T follicular helper cell (primary cell): ENCODE measurements around the gene OOEP.
"Not testable (repeated sequence)": the region's sequence is repeated elsewhere in the genome, so short reads cannot be mapped to it uniquely, and the experiment has no call there.

Experiments used
- DNase-seq: peaks from one replicate; pipeline ENCODE4 v3.0.0-alpha.2; 2020; ENCODE audit warnings: low read depth
- total RNA-seq, 2 experiments: gene quantifications; one replicate each; lab custom pipeline; 2026; lab: John Stamatoyannopoulos, UW

OOEP gene
- 0 to 0.04 reads per million in 2 experiments for total RNA-seq

DNA sequence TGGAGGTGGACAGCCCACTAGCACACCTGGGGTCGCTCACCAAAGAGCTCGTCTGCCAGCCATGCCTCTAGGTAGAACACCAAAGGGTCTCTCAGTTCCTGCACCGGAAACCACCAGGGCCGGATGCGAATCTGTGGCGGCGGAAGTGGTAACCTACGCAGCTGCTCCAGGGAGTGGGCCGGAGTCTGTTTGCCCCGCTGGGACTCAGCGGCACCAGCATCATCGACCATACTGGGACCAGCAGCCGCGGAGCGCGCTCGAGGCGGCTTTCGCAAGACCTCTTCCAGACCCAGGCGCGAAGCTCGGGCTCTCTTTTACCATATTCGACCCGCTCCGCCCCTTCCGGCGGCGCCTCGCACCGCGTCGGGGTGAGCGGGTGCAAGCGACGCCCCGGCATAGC lies at the start of gene OOEP:
TSS of gene OOEP (minus strand) at position 335 of the 400 bp plus-strand sequence. CDS start at position 230, 105 bp downstream.
- no peak for DNase-seq

DNA sequence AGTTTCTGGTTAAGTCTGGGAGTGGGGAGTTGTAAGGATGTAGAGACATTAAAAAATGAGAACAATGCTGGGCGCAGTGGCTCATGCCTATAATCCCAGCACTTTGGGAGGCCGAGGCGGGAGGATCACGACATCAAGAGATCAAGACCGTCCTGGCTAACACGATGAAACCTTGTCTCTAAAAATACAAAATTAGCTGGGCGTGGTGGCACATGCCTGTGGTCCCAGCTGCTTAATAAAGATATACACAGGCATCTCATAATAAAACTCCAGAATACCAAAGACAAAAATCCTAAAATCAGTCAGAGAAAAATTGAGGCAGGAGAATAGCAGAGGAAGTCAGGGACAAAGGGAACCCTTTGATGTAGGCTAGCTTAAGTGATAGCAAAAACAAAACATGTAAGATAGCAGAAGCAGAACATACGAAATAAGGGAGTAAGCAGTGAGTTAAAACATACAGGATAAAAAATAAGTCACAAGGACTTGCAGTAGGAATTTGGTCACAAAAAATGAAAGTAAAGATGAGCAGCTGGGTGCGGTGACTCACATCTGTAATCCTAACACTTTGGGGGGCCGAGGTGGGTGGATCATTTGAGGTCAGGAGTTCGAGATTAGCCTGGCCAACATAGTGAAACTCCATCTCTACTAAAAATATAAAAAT lies 48.5 kb upstream of the OOEP start:
- DNase-seq = no peak

DNA sequence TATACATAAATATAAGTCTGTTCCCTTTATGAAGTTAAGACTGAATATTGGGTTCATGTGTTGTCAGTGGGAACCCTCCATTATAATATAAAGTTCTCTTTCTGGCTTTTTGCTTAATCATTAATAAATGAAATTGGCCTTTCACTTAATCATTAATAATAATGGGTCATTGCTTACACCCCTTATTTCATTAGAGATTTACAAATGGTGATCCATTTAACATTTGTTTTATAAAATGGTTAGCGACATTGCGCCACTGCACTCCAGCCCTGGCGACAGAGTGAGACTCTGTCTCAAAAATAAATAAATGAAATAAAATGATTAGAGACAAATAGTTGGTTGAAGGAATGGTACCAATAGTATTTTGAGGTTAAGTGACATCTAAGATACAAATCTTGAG lies 43.4 kb upstream of the OOEP start:
- DNase-seq = no peak

DNA sequence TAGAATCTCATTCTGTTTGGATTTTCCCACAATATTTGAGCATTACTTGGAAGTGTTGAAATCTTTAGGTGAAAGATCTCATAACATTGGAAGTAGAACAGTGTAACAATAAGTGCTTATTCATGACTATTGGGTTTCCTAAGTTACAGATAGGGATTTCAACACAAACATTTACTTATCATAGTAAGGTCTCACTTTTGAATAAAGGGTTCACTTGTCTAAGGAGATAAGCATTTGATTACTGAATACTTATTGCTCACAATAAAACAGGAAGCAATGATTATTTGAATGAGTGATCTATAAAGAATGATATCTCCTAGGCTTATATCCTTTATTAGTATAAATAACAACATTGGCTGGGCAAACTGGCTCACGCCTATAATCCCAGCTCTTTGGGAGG lies 39.7 kb upstream of the OOEP start:
- DNase-seq = no peak

DNA sequence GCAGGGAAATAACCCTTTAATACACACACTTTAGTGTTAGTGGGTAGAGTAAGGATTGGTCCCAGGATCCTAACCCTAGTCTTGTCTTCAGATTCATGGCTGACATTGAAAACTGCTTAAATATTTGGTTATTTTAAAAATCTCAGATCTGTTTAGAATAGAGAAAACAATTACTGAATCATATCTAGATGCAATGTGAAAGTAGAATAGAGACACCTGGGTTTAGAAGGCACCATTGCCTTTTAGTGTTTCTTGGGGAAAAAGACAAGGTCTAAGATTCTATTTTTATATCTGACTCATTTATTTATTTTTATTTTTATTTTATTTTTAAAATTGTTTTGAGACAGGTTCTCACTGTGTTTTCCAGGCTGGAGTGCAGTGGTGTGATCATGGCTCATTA lies 31.0 kb upstream of the OOEP start:
- no peak for DNase-seq

DNA sequence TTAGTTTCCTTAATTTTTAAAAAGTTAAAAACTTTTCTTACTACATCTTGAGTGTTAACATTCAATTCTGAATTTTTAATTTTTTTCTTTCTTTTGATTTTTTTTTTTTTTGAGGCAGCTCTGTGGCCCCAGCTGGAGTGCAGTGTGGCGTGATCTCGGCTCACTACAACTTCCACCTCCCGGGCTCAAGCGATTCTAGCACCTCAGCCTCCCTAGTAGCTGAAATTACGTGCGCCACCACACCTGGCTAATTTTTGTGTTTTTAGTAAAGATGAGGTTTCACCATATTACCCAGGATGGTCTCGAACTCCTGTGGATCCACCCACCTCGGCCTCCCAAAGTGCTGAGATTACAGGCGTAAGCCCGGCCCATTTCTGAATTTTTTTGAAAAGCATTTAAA lies 26.2 kb upstream of the OOEP start:
- DNase-seq = no peak

DNA sequence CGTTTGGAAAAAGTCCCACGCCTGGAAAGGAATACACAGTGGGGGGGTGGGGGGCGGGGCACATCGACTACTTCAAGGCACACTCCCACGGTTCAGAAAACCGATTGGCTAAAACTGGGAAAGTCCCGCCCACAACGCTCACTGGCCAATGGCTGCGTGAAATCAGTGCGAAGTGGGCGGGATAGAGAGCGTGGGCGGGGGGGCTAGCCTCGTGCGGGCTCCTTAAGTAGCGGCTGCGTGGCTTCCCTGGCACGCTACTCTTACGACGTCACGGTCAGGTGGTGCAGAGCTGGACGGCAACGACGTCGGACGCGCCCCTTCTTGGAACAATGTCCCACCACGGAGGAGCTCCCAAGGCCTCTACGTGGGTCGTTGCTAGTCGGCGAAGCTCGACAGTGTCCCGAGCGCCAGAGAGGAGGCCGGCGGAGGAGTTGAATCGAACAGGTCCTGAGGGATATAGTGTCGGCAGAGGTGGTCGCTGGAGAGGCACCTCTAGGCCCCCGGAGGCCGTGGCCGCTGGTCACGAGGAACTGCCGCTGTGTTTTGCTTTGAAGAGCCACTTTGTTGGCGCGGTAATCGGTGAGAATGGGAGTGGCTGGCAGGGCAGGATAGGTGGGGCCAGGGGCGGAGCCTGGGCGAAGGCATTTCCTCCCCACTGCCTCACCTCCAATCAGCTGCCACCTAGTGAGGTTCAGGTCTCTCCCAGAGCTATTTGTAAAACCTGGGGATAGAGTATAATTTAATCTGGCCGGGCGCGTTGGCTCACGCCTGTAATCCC lies 25.1 kb upstream of the OOEP start, which contains the start of gene DDX43:
TSS of gene DDX43 (plus strand) at position 252 of the 778 bp plus-strand sequence. CDS start at position 330, 78 bp downstream.
- peak; percentile 7 for DNase-seq

DNA sequence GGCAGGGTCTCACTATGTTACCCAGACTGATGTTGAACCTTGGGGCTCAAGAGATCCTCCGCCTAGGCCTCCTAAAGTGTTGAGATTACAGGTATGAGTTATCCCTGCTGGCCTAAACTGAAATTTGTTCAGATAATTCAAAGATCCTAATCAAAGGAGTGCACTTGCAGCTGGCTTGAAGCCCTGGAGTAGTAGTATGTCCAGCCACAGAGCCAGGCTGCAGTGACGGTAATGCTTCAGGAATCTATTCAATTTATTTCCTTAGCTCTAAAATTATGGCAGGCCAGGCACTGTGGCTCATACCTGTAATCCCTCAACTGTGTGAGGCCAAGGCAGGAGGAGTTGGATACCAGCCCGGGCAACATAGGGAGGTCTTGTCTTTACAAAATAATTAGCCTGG lies 23.6 kb upstream of the OOEP start:
- no peak for DNase-seq

DNA sequence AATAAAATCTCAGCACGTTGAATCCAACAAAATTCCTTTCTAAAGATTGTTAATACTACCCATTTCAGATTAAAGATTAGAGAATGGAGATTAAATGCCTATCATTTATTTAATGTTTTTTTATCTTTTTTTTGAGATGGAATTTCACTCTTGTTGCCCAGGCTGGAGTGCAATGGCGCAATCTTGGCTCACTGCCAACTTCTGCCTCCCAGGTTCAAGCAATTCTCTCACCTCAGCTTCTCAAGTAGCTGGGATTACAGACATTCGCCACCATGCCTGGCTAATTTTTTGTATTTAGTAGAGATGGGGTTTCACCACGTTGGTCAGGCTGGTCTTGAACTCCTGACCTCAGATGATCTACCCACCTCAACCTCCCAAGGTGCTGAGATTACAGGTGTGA lies 22.5 kb upstream of the OOEP start:
- DNase-seq = not testable (repeated sequence)

DNA sequence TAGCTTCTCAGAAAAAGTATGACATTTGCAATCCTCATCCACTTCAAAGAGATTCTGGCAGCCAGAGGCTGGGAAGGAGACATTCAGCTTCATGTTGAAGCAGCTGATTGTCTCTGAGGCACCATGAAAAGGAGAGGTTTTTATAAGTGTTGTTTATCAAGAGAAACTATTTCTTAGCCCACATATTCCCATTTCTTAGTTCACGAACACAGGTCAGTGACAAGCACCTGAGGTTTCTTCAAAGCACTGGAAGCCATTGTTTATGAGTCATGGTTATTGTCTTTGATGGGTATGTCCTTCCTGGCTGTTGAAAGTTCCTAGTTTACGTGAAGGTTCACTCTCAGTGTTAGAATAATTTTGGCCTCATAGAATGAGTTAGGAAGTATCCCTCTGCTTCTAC lies 22.0 kb upstream of the OOEP start:
- DNase-seq = no peak

DNA sequence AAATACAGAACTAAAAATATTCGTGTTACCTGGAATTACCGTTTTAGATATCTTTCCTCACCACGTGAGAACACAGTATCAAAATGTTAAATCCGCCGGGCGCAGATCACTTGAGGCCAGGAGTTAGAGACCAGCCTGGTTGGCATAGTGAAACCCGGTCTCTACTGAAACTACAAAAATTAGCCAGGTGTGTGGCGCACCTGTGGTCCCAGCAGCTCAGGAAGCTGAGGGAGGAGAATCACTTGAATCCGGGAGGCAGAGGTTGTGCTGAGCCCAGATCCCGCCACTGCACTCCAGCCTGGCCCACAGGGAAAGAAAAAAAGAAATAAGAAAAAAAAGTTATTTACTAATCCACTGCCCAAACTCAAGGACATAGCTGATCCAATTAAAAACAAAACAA lies 20.2 kb upstream of the OOEP start:
- no peak for DNase-seq

DNA sequence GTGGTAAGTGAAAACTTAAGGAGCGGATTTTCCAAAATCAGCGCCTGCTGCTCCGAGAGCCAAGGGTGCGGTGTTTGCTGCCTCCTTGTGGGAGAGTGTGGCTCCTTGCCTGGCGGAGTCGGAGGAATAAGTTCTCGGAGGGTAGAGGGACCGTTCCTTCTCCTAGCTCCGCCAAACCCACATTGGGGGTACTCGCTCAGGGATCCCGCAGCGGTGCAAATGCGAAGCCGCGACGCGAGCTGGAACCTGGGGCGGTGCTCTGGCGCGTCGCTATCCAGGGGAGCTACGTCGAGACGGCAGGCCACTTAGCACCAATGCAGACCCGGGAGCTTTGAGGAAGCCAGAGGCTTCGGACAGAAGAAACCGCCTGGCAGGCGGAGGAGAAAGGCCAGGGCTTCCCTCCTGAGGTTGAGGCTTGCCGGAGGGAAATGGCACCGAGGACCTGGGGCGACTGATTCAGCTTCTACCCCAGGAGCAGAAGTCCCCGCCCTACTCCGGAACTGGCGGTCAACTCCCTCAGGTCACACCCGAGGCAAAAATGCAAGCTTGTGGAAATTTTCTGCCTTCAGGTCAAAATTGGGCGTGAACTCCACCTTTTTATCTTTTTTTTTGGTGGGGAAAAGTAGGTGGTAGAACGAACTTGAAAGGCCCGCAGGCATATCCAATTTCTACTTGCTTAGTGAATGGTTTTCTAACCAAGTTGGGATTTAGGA lies 19.3 kb upstream of the OOEP start:
- no peak for DNase-seq

DNA sequence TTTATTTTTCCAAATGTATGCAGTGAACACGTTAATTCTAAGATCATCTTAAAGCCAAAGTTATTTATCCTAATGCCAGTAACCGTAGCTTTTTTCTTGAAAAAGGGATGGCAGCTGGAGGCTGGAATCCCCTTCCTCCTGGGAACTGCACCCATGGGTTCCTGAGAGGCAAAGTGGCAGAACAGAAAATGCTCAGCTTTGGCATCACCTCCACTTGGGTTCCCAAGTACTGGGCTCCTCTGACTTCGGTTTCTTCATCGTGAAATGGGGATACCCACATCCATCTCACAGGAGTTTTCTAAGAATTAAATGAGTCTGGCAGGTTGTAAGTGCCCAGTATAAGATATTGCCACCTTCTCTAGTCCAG lies 18.7 kb upstream of the OOEP start:
- DNase-seq = no peak

DNA sequence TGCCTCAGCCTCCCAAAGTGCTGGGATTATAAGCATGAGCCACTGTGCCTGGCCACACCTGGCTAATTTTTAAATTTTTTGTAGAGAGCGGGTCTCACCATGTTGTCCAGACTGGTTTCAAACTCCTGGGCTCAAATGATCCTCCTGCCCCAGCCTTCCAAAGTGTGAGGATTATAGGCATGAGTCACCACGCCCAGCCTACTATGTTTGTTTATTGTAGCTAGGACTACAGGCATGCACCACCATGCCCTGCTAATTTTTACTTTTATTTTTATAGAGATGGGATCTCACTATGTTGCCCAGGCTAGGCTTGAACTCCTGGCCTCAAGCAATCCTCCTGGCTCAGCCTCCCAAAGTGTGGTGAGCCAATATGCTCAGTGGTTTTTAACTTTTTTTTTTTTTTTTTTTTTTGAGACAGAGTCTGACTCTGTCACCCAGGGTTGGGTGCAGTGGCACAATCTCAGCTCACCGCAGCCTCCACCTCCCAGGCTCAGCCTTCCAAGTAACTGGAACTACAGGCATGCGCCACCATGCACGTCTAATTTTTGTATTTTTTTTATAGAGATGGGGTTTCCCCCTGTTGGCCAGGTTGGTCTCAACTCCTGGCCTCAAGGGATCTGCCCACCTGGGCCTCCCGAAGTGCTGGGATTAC lies 12.9 kb upstream of the OOEP start:
- DNase-seq = no peak

DNA sequence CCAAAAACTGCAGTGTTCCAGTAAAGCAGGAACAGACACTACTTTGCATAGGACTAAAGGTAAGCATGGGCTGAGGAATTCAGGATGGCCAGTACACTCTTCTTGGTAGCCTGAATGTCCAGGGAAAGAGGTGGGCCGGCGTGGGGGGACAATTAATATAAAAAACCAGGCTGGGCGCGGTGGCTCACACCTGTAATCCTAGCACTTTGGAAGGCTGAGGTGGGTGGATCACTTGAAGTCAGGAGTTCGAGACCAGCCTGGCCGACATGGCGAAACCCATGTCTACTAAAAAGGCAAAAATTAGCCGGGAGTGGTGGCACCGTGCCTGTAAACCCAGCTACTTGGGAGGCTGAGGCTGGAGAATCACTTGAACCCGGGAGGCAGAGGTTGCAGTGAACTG lies 11.8 kb upstream of the OOEP start:
- DNase-seq = not testable (repeated sequence)

DNA sequence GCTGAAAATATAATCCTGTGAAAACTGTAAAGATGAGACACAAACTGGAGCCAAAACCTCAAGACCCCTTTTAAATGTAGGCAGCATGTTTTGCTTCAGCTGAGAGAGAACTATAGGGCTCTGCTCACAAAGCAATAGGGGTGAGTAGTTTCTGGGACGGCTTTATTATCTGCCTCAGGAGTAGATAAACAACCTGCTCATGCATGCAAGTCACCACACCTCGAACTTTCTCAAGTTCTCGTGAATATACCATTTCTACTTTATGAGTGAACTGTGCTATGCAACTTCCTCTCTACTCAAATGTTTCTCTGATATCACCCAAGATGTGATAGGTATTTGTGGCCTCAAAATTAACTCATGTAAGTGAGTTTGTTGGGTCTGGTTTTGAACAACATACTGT lies 7.5 kb upstream of the OOEP start:
- no peak for DNase-seq

DNA sequence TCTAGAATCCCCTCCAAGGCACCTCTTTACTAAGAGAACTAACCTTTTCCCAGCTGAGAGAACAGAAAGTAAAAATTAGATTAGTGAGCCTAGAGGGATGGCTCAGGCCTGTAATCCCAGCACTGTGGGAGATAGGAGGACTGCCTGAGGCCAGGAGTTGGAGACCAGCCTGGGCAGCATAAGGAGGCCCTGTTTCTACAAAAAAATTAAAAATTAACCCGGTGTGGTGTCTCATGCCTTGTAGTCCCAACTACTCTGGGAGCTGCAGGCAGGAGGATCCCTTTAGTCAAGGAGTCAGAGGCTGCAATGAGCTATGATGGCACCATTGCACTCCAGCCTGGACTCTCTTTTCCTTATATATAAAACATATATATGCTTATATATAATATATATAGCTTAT lies 5.5 kb upstream of the OOEP start:
- no peak for DNase-seq

DNA sequence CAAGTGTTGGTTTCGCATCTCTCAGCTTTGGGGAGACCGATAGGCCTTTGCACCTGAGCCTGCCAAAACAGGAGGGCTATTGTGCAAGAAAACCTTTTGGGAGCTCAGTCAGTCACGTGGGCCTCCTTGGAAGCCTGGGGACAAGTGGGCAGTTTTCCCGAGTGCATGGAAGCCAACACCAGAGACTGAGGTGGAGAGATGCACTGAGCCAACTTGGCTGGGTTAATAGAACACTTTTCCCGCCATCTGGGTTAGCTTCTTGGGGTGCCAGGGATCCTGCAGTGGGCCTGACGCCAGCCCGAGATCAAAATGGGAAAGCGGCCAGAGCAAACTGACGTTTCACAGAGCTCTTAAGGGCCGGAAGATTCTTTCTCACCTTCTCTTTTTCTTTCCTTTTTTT lies 2.8 kb upstream of the OOEP start:
- no peak for DNase-seq

DNA sequence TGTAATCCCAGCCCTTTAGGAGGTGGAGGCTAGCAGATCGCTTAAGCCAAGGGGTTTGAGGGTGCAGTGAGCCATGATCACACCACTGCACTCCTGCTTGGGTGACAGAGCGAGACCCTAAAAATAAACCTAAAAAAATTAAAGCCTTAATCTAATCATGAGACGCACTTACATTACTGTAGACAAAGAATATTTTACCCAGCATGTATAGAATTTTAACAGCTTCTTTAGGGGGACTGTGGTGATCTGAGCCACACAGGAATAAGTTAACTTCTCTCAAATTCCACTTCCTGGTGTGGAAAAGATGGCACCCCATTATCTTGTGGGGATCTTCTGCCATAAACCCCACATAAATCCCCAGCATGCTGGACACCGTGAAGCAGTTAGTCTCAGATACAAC lies 2.3 kb upstream of the OOEP start:
- no peak for DNase-seq

DNA sequence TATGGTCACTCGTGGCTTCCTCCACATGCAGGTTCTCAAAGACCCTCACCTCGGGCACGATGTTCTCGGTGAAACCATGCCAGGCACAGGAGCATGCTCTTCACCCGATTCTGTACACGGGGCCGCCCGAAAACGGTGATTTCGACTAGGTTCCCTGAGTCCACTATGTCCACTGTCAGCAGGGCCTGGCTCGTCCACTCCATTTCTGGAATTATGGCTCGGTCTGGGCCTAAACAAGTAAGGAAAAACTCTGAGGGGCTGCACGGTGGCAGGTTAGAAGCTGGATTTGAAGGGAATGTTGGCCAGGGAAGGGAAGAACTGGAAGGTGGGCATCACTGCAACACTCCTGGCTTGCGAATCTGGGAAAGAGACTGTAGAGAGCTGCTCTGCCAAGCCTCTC lies 540 bp downstream of the OOEP start:
- no peak for DNase-seq

DNA sequence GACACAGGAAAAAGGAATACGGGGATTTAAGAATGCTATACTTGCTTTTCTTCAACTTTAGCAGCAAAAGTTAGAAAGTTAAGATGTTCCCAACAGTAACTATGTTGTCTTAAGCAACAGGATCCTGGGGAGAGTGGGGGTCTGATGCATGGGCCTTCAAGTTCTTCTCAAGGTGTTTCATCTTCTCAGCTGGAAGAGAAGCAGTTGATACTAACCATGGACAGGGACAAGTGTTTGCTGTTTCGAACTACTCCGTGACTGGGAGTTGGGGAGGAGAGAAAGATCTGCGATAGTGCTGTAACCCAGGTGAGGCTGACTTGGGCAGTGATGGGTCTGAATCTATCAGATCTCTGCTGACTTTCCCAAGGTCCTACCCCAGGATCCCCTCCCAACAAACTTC lies 1.0 kb downstream of the OOEP start:
- no peak for DNase-seq

DNA sequence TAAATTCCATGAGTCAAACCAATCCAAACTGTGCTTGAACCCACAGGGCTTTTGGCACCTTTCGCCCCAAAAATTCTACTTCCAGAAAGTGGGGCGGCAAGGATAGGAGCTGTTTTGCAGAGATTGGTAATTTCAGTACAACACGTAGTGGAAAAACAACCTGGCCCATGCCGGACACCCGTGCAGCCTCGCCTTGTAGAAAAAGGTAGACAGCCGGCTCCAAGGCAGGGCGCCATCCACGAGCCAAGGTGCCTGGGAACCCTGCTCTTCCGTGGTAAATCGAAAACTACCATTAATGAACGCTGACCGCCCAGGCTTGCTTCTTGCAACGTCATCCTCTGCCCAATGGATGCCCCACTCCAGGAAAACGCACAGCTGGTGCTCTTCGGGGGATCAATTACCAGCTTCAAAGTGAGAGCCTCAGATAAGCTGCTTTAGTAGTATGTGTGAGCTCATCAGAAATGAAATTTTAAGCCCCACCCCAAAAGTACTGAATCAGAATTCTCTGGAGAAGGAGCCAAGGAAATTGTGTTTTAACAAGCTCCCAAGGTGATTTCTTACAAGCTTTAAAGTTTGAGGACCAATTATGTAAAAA lies 1.8 kb downstream of the OOEP start:
- no peak for DNase-seq
